ENCODE data around the gene CASTOR2.
"Not testable (repeated sequence)": the region's sequence is repeated elsewhere in the genome, so short reads cannot be mapped to it uniquely, and the experiment has no call there.

Gene CASTOR2

GRCh38 chr7:74953774-74954173, 10.7 kb upstream of the CASTOR2 start:
- not testable (repeated sequence) for H3K27ac ChIP-seq (ENCODE audit: low read length); H3K79me2 ChIP-seq (ENCODE audit: low read length); H3K36me3 ChIP-seq (replicated peaks; ENCODE audit: low read depth, low read length); H3K27me3 ChIP-seq (ENCODE audit: low read depth, low read length); H4K20me1 ChIP-seq (ENCODE audit: insufficient read depth, low read length); H3K9me3 ChIP-seq (ENCODE audit: insufficient read depth, low read length); H3K4me2 ChIP-seq (ENCODE audit: low read length); H3K4me3 ChIP-seq (ENCODE audit: low read length); H3K4me1 ChIP-seq (ENCODE audit: low read length); H2AFZ ChIP-seq (ENCODE audit: low read depth, low read length); H3K9ac ChIP-seq (ENCODE audit: low read length)

- H3K9me3 ChIP-seq (ENCODE audit: insufficient read depth, low read length); H3K27me3 ChIP-seq (ENCODE audit: low read depth, low read length); H3K9ac ChIP-seq (ENCODE audit: low read length); H4K20me1 ChIP-seq (ENCODE audit: insufficient read depth, low read length); H3K36me3 ChIP-seq (replicated peaks; ENCODE audit: low read depth, low read length); H3K27ac ChIP-seq (ENCODE audit: low read length); H3K4me3 ChIP-seq (ENCODE audit: low read length); H3K4me2 ChIP-seq (ENCODE audit: low read length); H3K4me1 ChIP-seq (ENCODE audit: low read length); H3K79me2 ChIP-seq (ENCODE audit: low read length); H2AFZ ChIP-seq (ENCODE audit: low read depth, low read length): not testable (repeated sequence)
These were observed 6.2 kb upstream of the CASTOR2 start for GRCh38 chr7:74958328-74958727.

- H2AFZ ChIP-seq (ENCODE audit: low read depth, low read length); H3K9me3 ChIP-seq (ENCODE audit: insufficient read depth, low read length); H3K36me3 ChIP-seq (replicated peaks; ENCODE audit: low read depth, low read length); H3K79me2 ChIP-seq (ENCODE audit: low read length); H3K4me1 ChIP-seq (ENCODE audit: low read length); H4K20me1 ChIP-seq (ENCODE audit: insufficient read depth, low read length); H3K27me3 ChIP-seq (ENCODE audit: low read depth, low read length); H3K27ac ChIP-seq (ENCODE audit: low read length): not testable (repeated sequence)
- Histone ChIP-seq H3K9ac (ENCODE audit: low read length) (peak overlapping the region; percentile 20; the same call in 1 of the 2 replicates), H3K4me2 (ENCODE audit: low read length) (peak overlapping the region; percentile 48), H3K4me3 (ENCODE audit: low read length) (peak overlapping the region; percentile 66)
These were observed 598 bp upstream of the CASTOR2 start for GRCh38 chr7:74963704-74964510.

- H3K9me3 ChIP-seq (ENCODE audit: insufficient read depth, low read length); H3K4me1 ChIP-seq (ENCODE audit: low read length); H3K27me3 ChIP-seq (ENCODE audit: low read depth, low read length); H3K9ac ChIP-seq (ENCODE audit: low read length); H3K79me2 ChIP-seq (ENCODE audit: low read length); H3K27ac ChIP-seq (ENCODE audit: low read length); H3K4me3 ChIP-seq (ENCODE audit: low read length); H3K36me3 ChIP-seq (replicated peaks; ENCODE audit: low read depth, low read length); H4K20me1 ChIP-seq (ENCODE audit: insufficient read depth, low read length); H3K4me2 ChIP-seq (ENCODE audit: low read length); H2AFZ ChIP-seq (ENCODE audit: low read depth, low read length): not testable (repeated sequence)
These were observed 1.8 kb downstream of the CASTOR2 start for GRCh38 chr7:74966208-74966854.

- H3K4me3 ChIP-seq (ENCODE audit: low read length); H3K9me3 ChIP-seq (ENCODE audit: insufficient read depth, low read length); H3K79me2 ChIP-seq (ENCODE audit: low read length); H3K36me3 ChIP-seq (replicated peaks; ENCODE audit: low read depth, low read length); H3K4me2 ChIP-seq (ENCODE audit: low read length); H3K27ac ChIP-seq (ENCODE audit: low read length); H2AFZ ChIP-seq (ENCODE audit: low read depth, low read length); H3K27me3 ChIP-seq (ENCODE audit: low read depth, low read length); H3K4me1 ChIP-seq (ENCODE audit: low read length); H4K20me1 ChIP-seq (ENCODE audit: insufficient read depth, low read length); H3K9ac ChIP-seq (ENCODE audit: low read length): not testable (repeated sequence)
These were observed 2.4 kb downstream of the CASTOR2 start for GRCh38 chr7:74966909-74967308.

GRCh38 chr7:74971431-74971830, 6.9 kb downstream of the CASTOR2 start:
- H4K20me1 ChIP-seq (ENCODE audit: insufficient read depth, low read length); H3K36me3 ChIP-seq (replicated peaks; ENCODE audit: low read depth, low read length); H3K9me3 ChIP-seq (ENCODE audit: insufficient read depth, low read length): not testable (repeated sequence)

GRCh38 chr7:74972377-74972776, 7.9 kb downstream of the CASTOR2 start:
- H3K4me2 ChIP-seq (ENCODE audit: low read length); H3K9me3 ChIP-seq (ENCODE audit: insufficient read depth, low read length); H3K9ac ChIP-seq (ENCODE audit: low read length); H4K20me1 ChIP-seq (ENCODE audit: insufficient read depth, low read length); H3K4me1 ChIP-seq (ENCODE audit: low read length); H3K27ac ChIP-seq (ENCODE audit: low read length); H3K4me3 ChIP-seq (ENCODE audit: low read length); H3K27me3 ChIP-seq (ENCODE audit: low read depth, low read length); H3K79me2 ChIP-seq (ENCODE audit: low read length); H3K36me3 ChIP-seq (replicated peaks; ENCODE audit: low read depth, low read length); H2AFZ ChIP-seq (ENCODE audit: low read depth, low read length): not testable (repeated sequence)

More at GRCh38 chr7:74971431-74971830, 6.9 kb downstream of the CASTOR2 start:
- H3K27me3 ChIP-seq (ENCODE audit: low read depth, low read length); H3K9ac ChIP-seq (ENCODE audit: low read length); H3K79me2 ChIP-seq (ENCODE audit: low read length); H3K4me2 ChIP-seq (ENCODE audit: low read length); H3K27ac ChIP-seq (ENCODE audit: low read length); H3K4me3 ChIP-seq (ENCODE audit: low read length); H3K4me1 ChIP-seq (ENCODE audit: low read length); H2AFZ ChIP-seq (ENCODE audit: low read depth, low read length): not testable (repeated sequence)

GRCh38 chr7:74975959-74976358, 11.5 kb downstream of the CASTOR2 start:
- H4K20me1 ChIP-seq (ENCODE audit: insufficient read depth, low read length); H3K4me1 ChIP-seq (ENCODE audit: low read length); H2AFZ ChIP-seq (ENCODE audit: low read depth, low read length); H3K9ac ChIP-seq (ENCODE audit: low read length); H3K36me3 ChIP-seq (replicated peaks; ENCODE audit: low read depth, low read length); H3K9me3 ChIP-seq (ENCODE audit: insufficient read depth, low read length); H3K4me3 ChIP-seq (ENCODE audit: low read length); H3K79me2 ChIP-seq (ENCODE audit: low read length); H3K27me3 ChIP-seq (ENCODE audit: low read depth, low read length); H3K4me2 ChIP-seq (ENCODE audit: low read length); H3K27ac ChIP-seq (ENCODE audit: low read length): not testable (repeated sequence)

GRCh38 chr7:74977523-74977922, 13.0 kb downstream of the CASTOR2 start:
- not testable (repeated sequence) for H3K4me3 ChIP-seq (ENCODE audit: low read length); H3K36me3 ChIP-seq (replicated peaks; ENCODE audit: low read depth, low read length); H3K4me2 ChIP-seq (ENCODE audit: low read length); H3K4me1 ChIP-seq (ENCODE audit: low read length); H3K27me3 ChIP-seq (ENCODE audit: low read depth, low read length); H2AFZ ChIP-seq (ENCODE audit: low read depth, low read length); H4K20me1 ChIP-seq (ENCODE audit: insufficient read depth, low read length); H3K27ac ChIP-seq (ENCODE audit: low read length); H3K9ac ChIP-seq (ENCODE audit: low read length); H3K79me2 ChIP-seq (ENCODE audit: low read length); H3K9me3 ChIP-seq (ENCODE audit: insufficient read depth, low read length)

Measured in OCI-LY3 (cell line).